AG04450 (cell line): Measurements from ENCODE around the gene CCDC68. TPM values are rescaled to one million over a fixed set of nuclear protein-coding genes. Genes with fewer than 3 reads are reported as not detected.

ENCODE experiments used
- CTCF ChIA-PET: fragments of 300-600, 350-600 bp; formaldehyde crosslinking; extraction: SDS; loops from one replicate; lab custom pipeline; 2022; ENCODE audit warnings: antibody characterized with exemption, inconsistent platforms; lab: Charles Lee
- POLR2A ChIA-PET: fragments of 350-600 bp; formaldehyde crosslinking; extraction: SDS; loops from one replicate; lab custom pipeline; 2021; ENCODE audit warnings: antibody characterized with exemption, inconsistent platforms; lab: Yijun Ruan, JAX
- DNase-seq: peaks from one replicate; pipeline ENCODE4 v3.0.0-alpha.2; 2011; ENCODE audit warnings: low read depth, low spot score
- H3K27ac ChIP-seq: one replicate; pipeline ENCODE4 v1.5.1; 2012; ENCODE audit warnings: low read depth, low read length, control low read depth
- H3K27me3 ChIP-seq: one replicate; pipeline ENCODE4 v1.6.0; 2012; ENCODE audit warnings: low read length; ENCODE audit not compliant: control insufficient read depth, insufficient read depth
- H3K4me3 ChIP-seq: 2 replicates; pipeline ENCODE4 v1.5.1; 2011; ENCODE audit warnings: mild to moderate bottlenecking, low read depth, low read length, control low read depth
- H3K9me3 ChIP-seq: 2 replicates; pipeline ENCODE4 v1.5.1; 2012; ENCODE audit warnings: low read length; ENCODE audit not compliant: control insufficient read depth, insufficient read depth
- polyA plus RNA-seq: library from polyadenylated mRNA; depleted of rRNA; stranded (reverse); fragments of >200 nt; gene quantifications from 2 replicates; pipeline ENCODE4 v1.2.3, GENCODE V29; 2011
- TF ChIP-seq, protein P1 (sequence below): IDR thresholded peaks from 2 replicates; pipeline ENCODE4 v1.5.1; 2011; ENCODE audit warnings: low read depth, low read length, control low read depth, inconsistent platforms

CCDC68 gene
- polyA plus RNA-seq, 1 experiment, result 9.5 TPM

DNA sequence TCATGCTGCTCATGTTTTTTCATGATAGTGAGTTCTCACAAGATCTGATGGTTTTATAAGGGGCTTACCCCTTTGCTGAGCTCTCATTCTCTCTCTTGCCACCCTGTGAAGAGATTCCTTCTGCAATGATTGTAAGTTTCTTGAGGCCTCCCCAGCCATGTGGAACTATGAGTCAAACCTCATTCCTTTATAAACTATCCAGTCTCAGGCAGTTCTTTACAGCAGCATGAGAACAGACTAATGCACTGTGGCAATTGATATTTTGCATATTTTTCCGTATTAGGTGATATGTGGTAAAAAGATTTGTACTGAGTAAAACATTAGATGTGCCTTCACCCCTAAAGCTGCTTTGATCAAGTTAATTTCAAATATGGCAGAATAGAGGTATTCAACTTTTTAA is 82.2 kb downstream of the CCDC68 start:
- no peak for DNase-seq
- no peak overlapping the region for H3K27ac ChIP-seq
- no peak overlapping the region for H3K4me3 ChIP-seq
- H3K9me3 ChIP-seq, result no peaks in the 10 kb centered on the region
- no peaks in the 10 kb centered on the region for H3K27me3 ChIP-seq
- POLR2A ChIA-PET, result no interaction called here
- TF ChIP-seq, protein P1, sequence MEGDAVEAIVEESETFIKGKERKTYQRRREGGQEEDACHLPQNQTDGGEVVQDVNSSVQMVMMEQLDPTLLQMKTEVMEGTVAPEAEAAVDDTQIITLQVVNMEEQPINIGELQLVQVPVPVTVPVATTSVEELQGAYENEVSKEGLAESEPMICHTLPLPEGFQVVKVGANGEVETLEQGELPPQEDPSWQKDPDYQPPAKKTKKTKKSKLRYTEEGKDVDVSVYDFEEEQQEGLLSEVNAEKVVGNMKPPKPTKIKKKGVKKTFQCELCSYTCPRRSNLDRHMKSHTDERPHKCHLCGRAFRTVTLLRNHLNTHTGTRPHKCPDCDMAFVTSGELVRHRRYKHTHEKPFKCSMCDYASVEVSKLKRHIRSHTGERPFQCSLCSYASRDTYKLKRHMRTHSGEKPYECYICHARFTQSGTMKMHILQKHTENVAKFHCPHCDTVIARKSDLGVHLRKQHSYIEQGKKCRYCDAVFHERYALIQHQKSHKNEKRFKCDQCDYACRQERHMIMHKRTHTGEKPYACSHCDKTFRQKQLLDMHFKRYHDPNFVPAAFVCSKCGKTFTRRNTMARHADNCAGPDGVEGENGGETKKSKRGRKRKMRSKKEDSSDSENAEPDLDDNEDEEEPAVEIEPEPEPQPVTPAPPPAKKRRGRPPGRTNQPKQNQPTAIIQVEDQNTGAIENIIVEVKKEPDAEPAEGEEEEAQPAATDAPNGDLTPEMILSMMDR, result no peak
- CTCF ChIA-PET, result no interaction called here

DNA sequence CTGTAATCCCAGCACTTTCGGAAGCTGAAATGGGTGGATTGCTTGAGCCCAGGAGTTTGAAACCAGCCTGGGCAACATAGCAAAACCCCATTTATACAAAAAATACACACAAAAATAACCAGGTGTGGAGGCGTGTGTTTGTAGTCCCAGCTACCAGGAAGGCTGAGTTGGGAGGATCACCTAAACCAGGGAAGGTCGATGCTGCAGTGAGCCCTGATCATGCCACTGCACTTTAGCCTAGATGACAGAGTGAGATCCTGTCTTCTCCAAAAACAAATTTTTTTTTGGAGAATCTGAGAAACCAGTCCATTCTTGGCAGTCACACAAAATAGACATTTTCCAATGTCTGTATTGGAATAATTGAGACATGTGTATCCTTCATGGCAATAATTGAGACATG is 84.2 kb downstream of the CCDC68 start:
- CTCF ChIA-PET, result no interaction called here
- no peak for DNase-seq
- H3K27me3 ChIP-seq, result no peaks in the 10 kb centered on the region

DNA sequence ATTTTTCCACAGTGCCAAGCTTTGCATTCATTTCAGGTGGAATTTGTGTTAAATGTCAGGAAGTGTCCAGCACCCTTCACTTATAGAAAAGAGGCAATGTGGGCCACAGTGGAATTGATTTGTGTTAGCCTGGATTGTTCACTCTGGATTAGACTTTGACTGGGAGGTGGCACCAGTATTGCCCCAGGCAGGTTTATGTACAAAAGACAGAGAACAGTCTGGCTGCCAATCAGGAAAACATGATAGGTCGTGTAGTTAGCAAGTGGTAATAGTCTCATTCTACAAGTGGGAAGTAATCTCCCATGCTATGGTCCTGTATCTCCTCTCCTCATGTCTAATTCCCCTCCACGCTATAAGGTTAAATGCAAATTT is 85.4 kb downstream of the CCDC68 start:
- no peak for DNase-seq
- CTCF ChIA-PET, result no interaction called here
- Histone ChIP-seq H3K4me3 (no peak overlapping the region), H3K9me3 (no peaks in the 10 kb centered on the region), H3K27ac (no peak overlapping the region), H3K27me3 (no peaks in the 10 kb centered on the region)
- POLR2A ChIA-PET, result no interaction called here
- TF ChIP-seq, protein P1, result no peak

More for the DNA sequence above, 84.2 kb downstream of the CCDC68 start:
- TF ChIP-seq, protein P1, result no peak
- Histone ChIP-seq H3K9me3 (no peaks in the 10 kb centered on the region), H3K4me3 (no peak overlapping the region), H3K27ac (no peak overlapping the region)
- POLR2A ChIA-PET, result interaction anchor here (0.6 to 0.7 kb wide), 2 partner anchors 9 to 12 kb away, joined by 4 read pairs; no protein-coding TSS in a partner anchor

DNA sequence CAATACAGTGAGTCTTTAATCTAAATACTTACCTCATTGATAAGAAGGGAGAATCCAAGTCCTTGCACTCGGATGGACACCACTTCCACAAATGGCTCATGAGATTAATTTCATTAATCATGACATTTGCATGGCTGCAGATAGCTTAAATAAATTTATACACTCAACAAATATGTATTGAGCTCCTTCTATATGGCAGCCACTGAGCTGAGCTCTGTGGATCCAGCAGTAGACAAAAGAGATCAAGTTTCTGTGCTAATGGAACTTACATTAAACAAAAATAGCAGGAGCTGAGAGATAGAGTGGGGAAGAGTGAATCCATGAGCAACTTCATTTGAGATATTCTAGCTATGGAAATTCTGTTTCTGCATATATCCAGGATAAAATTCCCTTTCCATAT is 86.6 kb downstream of the CCDC68 start:
- ChIA-PET POLR2A (no interaction called here), CTCF (interaction anchor here (0.9 kb wide), 1 partner anchor 110 kb away, joined by 3 read pairs; no protein-coding TSS in a partner anchor)
- Histone ChIP-seq H3K9me3 (no peaks in the 10 kb centered on the region), H3K4me3 (no peak overlapping the region), H3K27me3 (no peaks in the 10 kb centered on the region), H3K27ac (no peak overlapping the region)
- DNase-seq, result no peak
- TF ChIP-seq, protein P1, result no peak

DNA sequence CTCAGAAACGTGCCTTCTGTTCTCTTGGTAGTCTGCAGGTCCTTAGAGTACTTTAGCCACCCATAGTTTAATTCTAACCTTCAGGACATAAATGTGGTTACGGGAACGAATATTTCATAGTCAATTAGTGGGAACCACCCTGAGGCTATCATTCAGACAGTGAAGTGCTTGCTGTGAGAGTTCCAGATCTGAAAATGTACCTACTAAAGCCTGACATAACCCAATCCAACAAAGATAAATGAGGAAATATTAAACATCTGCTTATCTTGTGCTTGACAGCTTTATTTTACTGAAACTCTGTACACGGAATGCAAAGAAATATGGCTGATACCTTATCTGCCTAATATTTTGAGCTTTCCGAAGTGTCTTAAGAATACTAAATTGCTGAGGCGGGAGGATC is 88.0 kb downstream of the CCDC68 start:
- ChIA-PET CTCF (interaction anchor here (1.3 kb wide), 1 partner anchor 111 kb away, joined by 5 read pairs; no protein-coding TSS in a partner anchor), POLR2A (no interaction called here)
- no peak for DNase-seq
- no peaks in the 10 kb centered on the region; the same call in 1 of the 2 replicates for H3K9me3 ChIP-seq
- no peak overlapping the region for H3K27ac ChIP-seq
- H3K4me3 ChIP-seq, result no peak overlapping the region
- TF ChIP-seq, protein P1, result no peak
- H3K27me3 ChIP-seq, result no peaks in the 10 kb centered on the region
